Activated T-cell treated with anti-CD3 and anti-CD28 coated beads, Interleukin-2, amount 50 U/mL, for 72 hours (primary cell): ENCODE measurements around the gene TTLL1. TPM values are rescaled to one million over a fixed set of nuclear protein-coding genes. Genes with fewer than 3 reads are reported as not detected.
"Not testable (repeated sequence)": the region's sequence is repeated elsewhere in the genome, so short reads cannot be mapped to it uniquely, and the experiment has no call there.

Experiments used
- ATAC-seq, 2 donors: fragments of 150-1000 bp; cut with Tn5 transposase; replicated peaks in 1 of 2; 2 replicates each; pipeline ENCODE4 v1.10.0; 2021; ENCODE audit warnings: moderate library complexity in 2 of 2, mild to moderate bottlenecking in 1 of 2
- DNase-seq, 2 donors: peaks; one replicate each; pipeline ENCODE4 v3.0.0; 2021 to 2022; ENCODE audit warnings: mixed read lengths in 1 of 2
- H3K27ac Mint-ChIP-seq: one replicate; pipeline ENCODE4 v1.8.0; 2022; ENCODE audit warnings: mild to moderate bottlenecking, moderate library complexity, mixed read lengths
- H3K27me3 Mint-ChIP-seq: one replicate; pipeline ENCODE4 v1.8.0; 2022; ENCODE audit warnings: low read depth, mixed read lengths
- H3K36me3 Mint-ChIP-seq, 2 donors: one replicate each; pipeline ENCODE4 v1.8.0; 2022; ENCODE audit warnings: mixed read lengths in 2 of 2, mild to moderate bottlenecking in 1 of 2; ENCODE audit not compliant: insufficient read depth in 2 of 2
- H3K4me1 Mint-ChIP-seq: one replicate; pipeline ENCODE4 v1.8.0; 2022; ENCODE audit warnings: low read depth, mixed read lengths
- H3K4me3 Mint-ChIP-seq, 2 donors: one replicate each; pipeline ENCODE4 v1.8.0; 2022; ENCODE audit warnings: mild to moderate bottlenecking in 2 of 2, mixed read lengths in 2 of 2, moderate library complexity in 2 of 2
- H3K9me3 Mint-ChIP-seq, 2 donors: one replicate each; pipeline ENCODE4 v1.8.0; 2022; ENCODE audit warnings: mixed read lengths in 2 of 2
- total RNA-seq, 2 donors: library from RNA; stranded (reverse); gene quantifications; one replicate each; pipeline ENCODE4 v1.2.3, GENCODE V29; 2022

Gene TTLL1
- total RNA-seq, 2 donors from 2014 or later: 11.0 to 11.7 TPM

DNA sequence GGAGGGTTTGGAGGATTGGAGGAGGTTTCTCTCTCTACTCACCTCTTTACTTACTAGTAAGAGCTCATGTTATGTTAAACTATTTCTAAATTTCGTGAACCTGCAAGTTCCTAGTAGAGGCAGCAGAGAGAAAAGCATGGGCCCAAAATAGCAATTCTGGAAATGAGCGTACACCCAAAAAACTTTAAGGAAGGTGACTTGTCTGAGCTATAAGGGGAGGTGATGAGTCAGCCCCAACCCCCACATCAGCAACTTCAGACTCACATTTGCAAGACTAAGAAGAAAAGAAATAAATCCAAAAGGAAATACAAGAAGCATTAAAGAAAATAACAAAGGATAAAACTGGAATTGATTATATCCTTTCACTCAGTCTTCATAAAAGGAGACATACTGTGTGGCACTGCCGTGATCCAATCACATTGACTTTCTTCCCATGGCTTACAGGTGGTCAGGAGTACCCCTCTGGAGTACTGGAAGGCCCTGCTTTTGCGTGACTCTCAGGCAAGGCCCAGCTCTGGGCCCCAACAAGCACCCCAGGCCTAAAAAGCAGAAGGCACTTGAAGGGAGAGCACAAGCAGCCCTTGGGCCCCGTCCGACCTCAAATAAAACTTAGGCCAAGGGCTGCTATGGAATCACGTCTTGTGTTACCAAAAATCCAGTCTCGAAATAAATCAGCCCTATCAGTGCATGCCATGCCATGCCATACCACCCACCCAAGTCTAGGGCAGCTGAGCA, 88.6 kb downstream of the TTLL1 start:
- peak; percentile 62 for DNase-seq
- H3K4me3 Mint-ChIP-seq: peak overlapping the region; percentile 42 to 67

DNA sequence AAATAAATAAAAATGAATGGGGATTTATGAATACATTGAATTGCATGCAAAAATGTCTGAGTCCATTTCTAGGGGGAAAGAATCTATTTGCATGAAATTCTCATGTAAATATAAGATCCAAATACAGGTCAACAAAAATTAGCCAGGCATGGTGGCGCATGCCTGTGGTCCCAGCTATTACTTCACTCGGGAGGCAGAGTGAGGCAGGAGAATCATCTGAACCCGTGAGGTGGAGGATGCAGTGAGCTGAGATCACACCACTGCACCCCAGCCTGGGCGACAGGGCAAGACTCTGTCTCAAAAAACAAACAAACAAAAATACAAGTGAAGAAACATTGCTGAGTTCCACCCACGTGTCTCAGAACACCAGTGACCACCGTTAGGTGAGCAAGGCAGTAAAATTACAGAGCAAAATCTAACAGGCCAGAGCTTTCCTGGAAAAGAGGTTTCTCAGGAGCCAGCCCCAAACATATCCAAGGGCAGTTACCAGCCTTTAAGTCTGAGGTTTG, 91.6 kb downstream of the TTLL1 start:
- DNase-seq: no peak
- no peak for ATAC-seq
- Mint-ChIP-seq H3K27me3 (no peaks in the 10 kb centered on the region), H3K36me3 (no peaks in the 10 kb centered on the region), H3K27ac (no peak overlapping the region), H3K4me3 (no peak overlapping the region), H3K4me1 (peaks cover 58% of the 10 kb centered on the region), H3K9me3 (no peaks in the 10 kb centered on the region)

More for the DNA sequence above, 88.6 kb downstream of the TTLL1 start:
- peak; percentile 87 to 89 for ATAC-seq
- Mint-ChIP-seq H3K4me1 (peaks cover 80% of the 10 kb centered on the region), H3K36me3 (no peaks in the 10 kb centered on the region), H3K27ac (peak overlapping the region; percentile 14), H3K27me3 (no peaks in the 10 kb centered on the region), H3K9me3 (no peaks in the 10 kb centered on the region)

DNA sequence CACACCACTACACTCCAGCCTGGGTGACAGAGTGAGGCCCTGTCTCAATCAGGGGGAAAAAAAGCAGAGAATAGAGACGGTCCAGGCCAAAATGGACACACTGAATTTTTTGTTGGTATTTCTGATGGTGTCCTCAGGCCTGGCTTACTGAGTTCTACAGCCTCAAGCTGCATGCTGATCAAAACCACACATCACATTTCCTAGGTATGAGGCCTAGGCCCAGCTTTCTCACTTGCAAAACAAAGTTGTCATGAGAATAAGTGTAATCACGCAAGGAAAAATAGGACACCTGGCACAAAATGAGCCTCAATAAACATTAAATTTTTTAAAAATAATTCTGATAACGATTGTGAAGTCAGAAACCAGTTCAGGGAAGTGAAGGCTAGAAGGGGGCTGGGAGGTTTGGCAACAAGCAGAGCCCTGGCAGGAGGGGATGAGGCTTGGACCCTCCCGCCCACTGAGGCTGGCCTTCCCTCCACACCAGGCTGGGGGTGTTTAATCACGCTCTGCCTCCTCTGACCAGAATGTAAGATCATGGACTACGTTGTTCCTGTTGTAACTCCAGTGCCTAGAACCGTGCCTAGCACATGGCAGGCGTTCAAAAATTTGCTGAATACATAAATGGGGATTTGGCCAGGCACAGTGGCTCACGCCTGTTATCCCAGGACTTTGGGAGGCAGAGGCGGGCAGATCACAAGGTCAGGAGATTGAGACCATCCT, 92.4 kb downstream of the TTLL1 start:
- no peaks in the 10 kb centered on the region for H3K27me3 Mint-ChIP-seq
- H3K27ac Mint-ChIP-seq: no peak overlapping the region
- no peak for DNase-seq
- no peak overlapping the region for H3K4me3 Mint-ChIP-seq
- H3K36me3 Mint-ChIP-seq: no peaks in the 10 kb centered on the region
- H3K9me3 Mint-ChIP-seq: no peaks in the 10 kb centered on the region
- peaks cover 50% of the 10 kb centered on the region for H3K4me1 Mint-ChIP-seq
- no peak for ATAC-seq

DNA sequence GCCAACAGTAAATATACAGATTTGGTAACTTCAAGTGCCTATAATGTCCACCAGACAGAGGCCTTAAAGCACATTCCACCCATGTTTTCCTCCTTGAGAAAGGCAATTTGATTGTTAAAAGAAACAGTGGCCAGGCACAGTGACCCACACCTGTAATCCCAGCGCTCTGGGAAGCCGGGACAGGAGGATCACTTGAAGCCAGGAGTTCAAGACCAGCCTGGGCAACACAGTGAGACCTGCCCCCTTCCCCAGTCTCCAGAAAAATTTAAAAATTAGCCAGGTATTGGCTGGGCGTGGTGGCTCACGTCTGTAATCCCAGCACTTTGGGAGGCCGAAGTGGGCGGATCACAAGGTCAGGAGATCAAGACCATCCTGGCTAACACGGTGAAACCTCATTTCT, 93.5 kb downstream of the TTLL1 start:
- H3K4me1 Mint-ChIP-seq: peaks cover 38% of the 10 kb centered on the region
- H3K27ac Mint-ChIP-seq, ATAC-seq: not testable (repeated sequence)

DNA sequence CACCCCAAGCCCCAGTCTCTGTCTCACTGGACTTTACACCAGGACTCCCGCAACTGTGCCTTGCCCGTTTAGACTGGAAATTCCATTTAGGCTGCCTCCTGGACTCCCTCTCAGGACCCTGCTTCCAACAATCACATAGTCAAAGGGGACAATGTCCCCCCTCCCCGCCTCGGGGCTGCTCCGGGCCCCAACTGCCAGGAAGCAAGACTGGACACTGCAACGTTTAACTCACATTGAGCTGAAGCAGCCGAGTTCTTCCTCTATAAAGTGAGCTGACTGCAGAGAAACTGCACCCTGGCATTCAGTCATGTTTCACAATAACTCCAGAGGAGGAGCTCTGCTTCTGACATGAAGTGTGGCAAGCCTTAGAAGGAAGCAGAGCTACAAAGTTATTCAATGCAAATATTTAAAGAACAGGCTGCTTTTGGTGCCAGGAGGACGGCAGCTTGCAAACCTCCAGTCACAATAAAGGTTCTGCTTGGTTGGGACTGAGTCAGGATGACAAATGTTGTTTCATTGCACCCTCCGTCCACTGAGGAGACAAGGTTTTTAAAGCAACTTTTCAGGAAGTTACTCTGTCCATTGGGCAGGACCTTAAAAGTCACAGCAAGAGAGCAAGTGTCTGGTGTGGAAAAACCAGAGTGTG, 94.2 kb downstream of the TTLL1 start:
- Mint-ChIP-seq H3K27ac (no peak overlapping the region), H3K36me3 (no peaks in the 10 kb centered on the region)

More for the DNA sequence above, 93.5 kb downstream of the TTLL1 start:
- not testable (repeated sequence) for DNase-seq, H3K9me3 Mint-ChIP-seq, H3K27me3 Mint-ChIP-seq, H3K4me3 Mint-ChIP-seq, H3K36me3 Mint-ChIP-seq

DNA sequence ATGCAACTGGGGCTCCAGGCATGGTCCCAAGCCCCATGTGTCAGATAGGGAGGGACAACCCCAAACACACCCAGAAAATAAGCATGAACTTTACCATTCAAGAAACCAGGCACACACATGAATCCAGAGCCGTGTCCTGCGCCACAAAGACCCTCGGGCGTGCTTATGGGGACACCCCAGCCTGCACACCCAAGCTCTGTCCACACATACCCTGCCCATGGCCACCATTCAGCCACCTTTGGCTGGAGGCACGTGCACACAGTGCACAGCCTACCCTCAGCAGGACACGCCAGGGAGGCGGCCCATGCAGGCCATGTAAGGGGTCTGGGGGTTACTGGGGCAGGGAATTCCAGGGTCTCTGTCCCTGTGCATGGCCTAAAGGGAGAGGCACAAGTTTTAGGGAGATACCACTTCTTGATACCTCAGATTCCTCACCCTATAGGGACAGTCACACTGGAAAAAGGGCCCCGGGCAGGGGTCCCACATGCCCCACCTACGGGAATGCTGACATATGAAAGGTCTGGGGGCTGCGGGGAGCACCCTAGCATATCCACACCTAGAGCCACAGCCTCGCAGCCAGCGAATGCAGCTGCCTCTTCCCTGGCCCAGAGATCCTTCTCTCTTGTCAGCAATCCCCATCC, 94.8 kb downstream of the TTLL1 start:
- no peaks in the 10 kb centered on the region for H3K36me3 Mint-ChIP-seq
- peaks cover 26% of the 10 kb centered on the region for H3K4me1 Mint-ChIP-seq
- H3K27me3 Mint-ChIP-seq: no peaks in the 10 kb centered on the region
- H3K9me3 Mint-ChIP-seq: no peaks in the 10 kb centered on the region
- DNase-seq: no peak
- H3K4me3 Mint-ChIP-seq: no peak overlapping the region
- no peak overlapping the region for H3K27ac Mint-ChIP-seq
- ATAC-seq: no peak

More for the DNA sequence above, 94.2 kb downstream of the TTLL1 start:
- no peaks in the 10 kb centered on the region for H3K27me3 Mint-ChIP-seq
- DNase-seq (no peak), ATAC-seq (no peak)
- peaks cover 32% of the 10 kb centered on the region for H3K4me1 Mint-ChIP-seq
- H3K4me3 Mint-ChIP-seq: no peak overlapping the region
- no peaks in the 10 kb centered on the region for H3K9me3 Mint-ChIP-seq

DNA sequence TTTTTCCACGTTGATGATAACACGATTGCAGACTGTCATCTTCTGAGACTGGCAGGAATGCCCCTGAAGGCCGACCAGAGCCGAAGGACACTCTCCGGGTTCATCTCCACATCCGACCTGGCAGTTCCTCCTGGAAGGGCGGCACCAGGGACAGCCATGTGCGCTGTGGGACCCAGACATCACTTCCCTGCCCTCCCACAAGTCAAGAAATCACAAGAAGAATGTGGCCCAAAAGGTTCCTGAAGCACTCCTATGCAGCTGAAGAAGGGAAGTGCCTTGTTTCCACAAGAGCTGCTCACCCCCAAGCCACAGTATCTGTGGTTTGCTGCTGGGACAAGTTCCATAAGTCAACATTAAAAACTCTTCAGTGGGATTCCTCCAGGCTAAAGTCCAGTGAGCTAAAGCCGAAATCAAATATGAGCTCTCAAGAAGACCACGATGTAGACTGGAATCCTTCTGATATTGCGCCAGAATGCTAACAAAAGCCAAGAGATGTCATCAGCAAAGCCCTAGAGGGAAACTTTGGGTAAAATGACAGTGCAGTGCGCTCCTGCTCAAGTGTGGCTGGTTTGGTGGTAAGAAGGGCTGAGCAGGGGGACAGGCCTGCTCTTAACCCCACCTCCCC, 95.4 kb downstream of the TTLL1 start:
- Mint-ChIP-seq H3K36me3 (no peaks in the 10 kb centered on the region), H3K4me3 (no peak overlapping the region), H3K4me1 (peaks cover 20% of the 10 kb centered on the region), H3K27me3 (no peaks in the 10 kb centered on the region), H3K9me3 (no peaks in the 10 kb centered on the region), H3K27ac (no peak overlapping the region)
- DNase-seq (no peak), ATAC-seq (no peak)

DNA sequence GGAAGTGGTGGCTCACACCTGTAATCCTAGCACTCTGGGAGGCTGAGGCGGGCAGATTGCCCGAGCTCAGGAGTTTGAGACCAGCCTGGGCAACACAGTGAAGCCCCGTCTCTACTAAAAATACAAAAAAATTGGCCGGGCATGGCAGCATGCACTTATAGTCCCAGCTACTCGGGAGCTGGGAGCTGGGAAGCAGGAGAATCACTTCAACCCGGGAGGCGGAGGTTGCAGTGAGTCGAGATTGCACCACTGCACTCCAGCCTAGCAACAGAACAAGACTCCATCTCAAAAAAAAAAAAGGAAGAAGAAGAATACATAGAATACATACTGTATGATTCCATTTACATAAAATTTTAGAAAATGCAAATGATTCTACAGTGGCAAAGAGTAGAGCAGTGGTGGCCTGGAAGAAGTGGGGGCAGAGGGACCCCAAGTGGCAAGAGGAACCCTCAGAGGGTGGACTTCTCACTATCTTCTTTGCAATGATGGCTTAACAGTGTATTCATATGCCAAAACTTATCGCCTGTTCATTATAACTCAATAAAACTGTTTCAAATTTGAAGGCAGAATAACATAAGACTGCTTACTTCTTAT, 96.2 kb downstream of the TTLL1 start:
- H3K36me3 Mint-ChIP-seq: no peaks in the 10 kb centered on the region
- H3K4me3 Mint-ChIP-seq: no peak overlapping the region
- ATAC-seq: no peak
- H3K27me3 Mint-ChIP-seq: no peaks in the 10 kb centered on the region
- H3K4me1 Mint-ChIP-seq: peaks cover 13% of the 10 kb centered on the region
- H3K9me3 Mint-ChIP-seq: no peaks in the 10 kb centered on the region
- DNase-seq: no peak
- H3K27ac Mint-ChIP-seq: no peak overlapping the region

DNA sequence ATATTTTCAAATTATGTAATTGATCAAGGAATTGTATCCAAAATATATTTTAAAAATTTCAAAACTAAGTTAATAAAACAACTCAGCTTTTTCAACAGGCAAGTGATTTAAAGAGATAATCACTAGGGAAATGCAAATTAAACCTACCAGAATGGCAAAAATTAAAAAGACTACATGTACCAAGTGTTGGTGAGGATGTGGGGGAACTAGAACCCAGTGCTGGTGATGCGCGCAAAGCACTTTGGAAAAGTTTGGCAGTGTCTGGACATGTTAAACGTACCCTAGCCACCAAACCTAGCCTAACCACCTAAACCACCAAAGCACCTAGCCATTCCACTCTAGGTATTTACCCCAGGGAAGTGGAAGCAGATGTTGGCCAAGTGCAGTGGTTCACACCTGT, 97.1 kb downstream of the TTLL1 start:
- Mint-ChIP-seq H3K9me3 (no peaks in the 10 kb centered on the region), H3K4me3 (no peak overlapping the region), H3K4me1 (peaks cover 7% of the 10 kb centered on the region), H3K27me3 (no peaks in the 10 kb centered on the region), H3K27ac (no peak overlapping the region), H3K36me3 (no peaks in the 10 kb centered on the region)
- no peak for DNase-seq
- ATAC-seq: no peak

DNA sequence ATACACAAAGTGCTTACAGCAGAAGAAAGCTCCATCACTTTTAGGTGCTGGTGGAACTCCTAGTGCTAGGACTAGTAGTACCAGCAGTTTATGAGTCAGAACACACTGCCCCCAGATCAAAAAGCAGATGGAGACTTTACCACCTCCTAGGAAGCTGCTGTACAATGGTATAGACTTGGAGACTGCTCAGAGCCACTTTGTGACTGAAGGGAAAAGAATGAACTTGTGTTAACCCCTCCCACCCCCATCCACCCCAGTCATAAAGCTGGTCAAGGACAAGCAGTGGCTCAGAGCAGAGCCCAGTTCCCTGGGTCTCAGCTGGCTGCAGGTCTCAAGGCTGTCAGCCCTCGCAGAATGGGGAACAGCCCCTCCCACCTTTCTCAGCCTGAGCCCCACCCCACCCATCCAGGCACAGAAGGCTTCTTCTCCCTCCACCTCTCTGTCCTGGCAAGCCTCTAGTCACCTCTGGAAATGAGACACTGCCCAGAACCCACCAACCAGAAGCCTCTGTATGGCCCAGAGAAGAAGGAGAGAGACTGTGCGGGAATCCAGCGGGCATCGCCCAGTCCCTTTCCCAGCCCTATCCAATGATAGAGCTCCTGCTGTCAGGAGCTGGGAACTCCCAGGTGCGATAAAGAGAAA, 98.1 kb downstream of the TTLL1 start:
- no peak for DNase-seq
- H3K4me1 Mint-ChIP-seq: peaks cover 7% of the 10 kb centered on the region
- no peak overlapping the region for H3K27ac Mint-ChIP-seq
- H3K36me3 Mint-ChIP-seq: no peaks in the 10 kb centered on the region
- no peak overlapping the region for H3K4me3 Mint-ChIP-seq
- no peaks in the 10 kb centered on the region for H3K9me3 Mint-ChIP-seq
- H3K27me3 Mint-ChIP-seq: no peaks in the 10 kb centered on the region
- ATAC-seq: peak; percentile 22 to 42

DNA sequence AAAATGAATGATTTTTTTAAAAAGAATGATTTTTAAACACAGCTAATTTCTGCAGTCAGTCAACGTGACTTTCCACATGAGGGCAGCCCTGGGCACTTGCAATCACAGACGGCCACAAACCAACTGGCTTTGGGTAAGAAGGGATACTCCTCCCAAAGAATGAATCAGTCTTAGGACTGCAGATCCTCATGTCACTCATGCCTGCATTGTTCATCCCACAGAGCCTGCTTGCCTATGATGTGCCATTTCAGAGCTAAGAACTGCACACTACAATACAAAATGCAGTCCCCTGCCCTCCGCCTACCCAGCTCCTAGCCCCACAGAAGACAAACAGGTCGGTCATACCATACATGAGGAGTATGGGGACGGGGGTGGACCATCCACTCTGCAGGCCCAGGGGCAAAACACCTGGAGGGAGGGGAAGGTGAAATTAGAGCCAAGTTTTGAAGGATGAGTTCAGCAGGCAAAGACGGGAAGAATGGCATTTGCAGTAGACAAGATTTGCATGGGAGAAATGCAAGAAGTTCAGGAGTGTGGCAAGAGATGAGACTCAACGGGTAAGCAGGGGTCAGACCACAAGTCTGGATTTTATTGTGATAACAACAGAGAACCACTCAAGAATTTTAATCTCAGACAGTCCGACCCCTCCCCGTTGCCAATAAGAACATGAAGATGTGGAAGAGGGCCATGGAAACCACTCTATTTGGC, 98.9 kb downstream of the TTLL1 start:
- Mint-ChIP-seq H3K4me3 (no peak overlapping the region), H3K27ac (no peak overlapping the region), H3K4me1 (peaks cover 5% of the 10 kb centered on the region), H3K27me3 (no peaks in the 10 kb centered on the region), H3K36me3 (no peaks in the 10 kb centered on the region), H3K9me3 (no peaks in the 10 kb centered on the region)
- ATAC-seq (no peak), DNase-seq (no peak)
